SK-N-MC (cell line): Measurements from ENCODE around the gene HIVEP2.

ENCODE experiments used
- EZH2 ChIP-seq: fragments of 200-600 bp; sonication (generic); IDR thresholded peaks from one replicate; pipeline ENCODE4 v1.6.1; 2017; ENCODE audit warnings: antibody characterized with exemption
- FOXP2 ChIP-seq: optimal IDR thresholded peaks from 2 replicates; pipeline ENCODE3; 2011; ENCODE audit warnings: mild to moderate bottlenecking, moderate library complexity; ENCODE audit not compliant: insufficient read depth; ENCODE audit errors: extremely low read length, control extremely low read depth
- POLR2AphosphoS5 ChIP-seq: IDR thresholded peaks from 2 replicates; pipeline ENCODE4 v1.6.1; 2012; ENCODE audit warnings: mild to moderate bottlenecking, low read depth, low read length, borderline replicate concordance

DNA sequence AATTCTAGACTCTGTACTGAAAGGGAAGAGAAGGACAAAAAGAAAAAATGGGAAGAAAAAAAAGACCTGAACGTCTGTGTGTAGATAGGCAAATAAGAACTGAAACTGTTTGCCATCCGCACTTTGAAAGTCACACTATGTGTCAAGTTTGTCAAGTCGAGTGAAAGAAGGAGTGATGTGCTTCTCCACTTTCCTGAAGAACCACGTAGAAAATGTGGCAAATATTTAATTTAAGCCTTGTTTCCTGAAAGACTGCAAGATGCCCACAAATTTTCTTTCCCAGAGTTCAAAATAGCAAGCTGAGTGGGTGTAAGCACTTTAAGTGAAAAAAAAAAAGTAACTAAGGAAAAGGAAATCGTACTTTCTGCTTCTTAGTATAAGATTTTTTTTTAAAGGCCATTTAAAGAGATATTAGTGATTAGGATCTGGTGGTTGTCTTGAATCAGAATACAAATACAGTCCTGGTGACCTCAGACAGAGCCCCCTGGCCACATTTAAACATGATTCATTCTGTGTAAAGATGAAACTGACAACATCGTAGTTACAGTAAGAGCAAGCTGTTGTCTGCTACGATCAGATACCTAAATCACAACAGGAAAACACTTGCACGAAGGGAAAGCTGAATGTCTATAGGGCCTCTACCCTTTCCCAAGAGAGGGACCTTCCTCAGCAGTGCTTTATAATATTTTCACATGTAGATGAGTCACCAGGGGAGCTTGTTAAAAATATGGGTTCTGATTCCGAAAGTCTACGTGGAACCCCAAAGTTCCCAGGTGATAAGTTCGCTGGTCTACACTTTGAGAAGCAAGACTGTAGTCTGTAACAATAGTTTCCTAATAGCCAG is 102.3 kb downstream of the HIVEP2 start:
- no peak for TF ChIP-seq EZH2
- no peak for TF ChIP-seq POLR2AphosphoS5
- no peak for TF ChIP-seq FOXP2
